Keratinocyte (primary cell): ENCODE measurements around the gene DES. TPM values are rescaled to one million over a fixed set of nuclear protein-coding genes. Genes with fewer than 3 reads are reported as not detected.

Experiments used
- DNase-seq: peaks from one replicate; pipeline ENCODE4 v3.0.0-alpha.2; 2011; ENCODE audit warnings: low read depth, missing footprints, low spot score
- FAIRE-seq: peaks from 2 replicates; lab custom pipeline; 2011; peaks lifted over from hg19 to GRCh38; lab: Jason Lieb, UNC
- H2AFZ ChIP-seq: 2 replicates; pipeline ENCODE4 v1.6.0; 2012; ENCODE audit warnings: low read length, control low read depth, inconsistent platforms; ENCODE audit not compliant: control insufficient read depth
- H3K27ac ChIP-seq: 2 replicates; pipeline ENCODE4 v1.5.1; 2011; ENCODE audit warnings: low read length; ENCODE audit not compliant: control insufficient read depth, insufficient read depth
- H3K27me3 ChIP-seq: 3 replicates; pipeline ENCODE4 v1.6.0; 2011; ENCODE audit warnings: low read length; ENCODE audit not compliant: control insufficient read depth, insufficient read depth; ENCODE audit errors: extremely low read depth
- H3K36me3 ChIP-seq, 2 experiments: 2 replicates in 1 of 2; 3 replicates in 1 of 2; pipeline ENCODE4 v1.5.1; 2011; ENCODE audit warnings: low read length in 2 of 2, mild to moderate bottlenecking in 1 of 2; ENCODE audit not compliant: control insufficient read depth in 2 of 2, insufficient read depth in 2 of 2; ENCODE audit errors: extremely low read depth in 1 of 2
- H3K4me1 ChIP-seq: 3 replicates; pipeline ENCODE4 v1.5.1; 2011; ENCODE audit warnings: low read length; ENCODE audit not compliant: control insufficient read depth, insufficient read depth; ENCODE audit errors: extremely low read depth
- H3K4me2 ChIP-seq: 3 replicates; pipeline ENCODE4 v1.6.0; 2011; ENCODE audit warnings: low read depth, low read length; ENCODE audit not compliant: control insufficient read depth, insufficient read depth; ENCODE audit errors: extremely low read depth
- H3K4me3 ChIP-seq, 3 experiments: fragments of 200-600 bp in 1 of 3; sonication (generic) in 1 of 3; 2 replicates in 2 of 3; 3 replicates in 1 of 3; pipeline ENCODE4 v1.5.1; 2011 to 2016; ENCODE audit warnings: low read length in 3 of 3, mild to moderate bottlenecking in 3 of 3, control low read depth in 2 of 3, inconsistent platforms in 1 of 3, low read depth in 1 of 3, mixed read lengths in 1 of 3, mixed run types in 1 of 3, moderate library complexity in 1 of 3; ENCODE audit not compliant: control insufficient read depth in 2 of 3, insufficient read depth in 2 of 3; ENCODE audit errors: extremely low read depth in 1 of 3
- H3K79me2 ChIP-seq: 2 replicates; pipeline ENCODE4 v1.6.0; 2012; ENCODE audit warnings: low read length; ENCODE audit not compliant: control insufficient read depth, insufficient read depth
- H3K9ac ChIP-seq: 3 replicates; pipeline ENCODE4 v1.6.0; 2011; ENCODE audit warnings: low read length; ENCODE audit not compliant: control insufficient read depth, insufficient read depth; ENCODE audit errors: extremely low read depth
- H3K9me1 ChIP-seq: 3 replicates; pipeline ENCODE4 v1.6.0; 2011; ENCODE audit warnings: low read length; ENCODE audit not compliant: control insufficient read depth, insufficient read depth; ENCODE audit errors: extremely low read depth
- H3K9me3 ChIP-seq: 2 replicates; pipeline ENCODE4 v1.5.1; 2012; ENCODE audit warnings: low read depth, low read length; ENCODE audit not compliant: control insufficient read depth
- H4K20me1 ChIP-seq: 3 replicates; pipeline ENCODE4 v1.6.0; 2011; ENCODE audit warnings: low read length; ENCODE audit not compliant: control insufficient read depth, insufficient read depth; ENCODE audit errors: extremely low read depth
- EZH2 ChIP-seq: IDR thresholded peaks from one replicate; pipeline ENCODE4 v1.6.1; 2012; ENCODE audit warnings: inconsistent platforms, mild to moderate bottlenecking, low read length, moderate library complexity
- dilution Hi-C: fragments of 300-500 bp; cut with MboI; formaldehyde crosslinking; loops from one replicate; pipeline ENCODE4 v1.7.0; 2020; ENCODE audit warnings: low sequenced_read_pairs; ENCODE audit not compliant: extremely low pct_ligation_motif_present
- polyA plus RNA-seq, 5 experiments: library from polyadenylated mRNA; depleted of rRNA in 3 of 5; stranded (reverse) in 3 of 5; stranded (forward) in 1 of 5; unstranded in 1 of 5; fragments of >200 nt; gene quantifications; 1 replicate in 1 of 5; 2 replicates in 3 of 5; 3 replicates in 1 of 5; pipeline versions ENCODE4 v1.2.1 to v1.2.3, GENCODE V29; 2011 to 2012; ENCODE audit warnings: missing spikeins in 2 of 5, low read depth in 1 of 5, low replicate concordance in 1 of 5
- TF ChIP-seq, protein P1 (sequence below), 3 experiments: IDR thresholded peaks in 1 of 3; conservative IDR thresholded peaks in 1 of 3; optimal IDR thresholded peaks in 1 of 3; 2 replicates in 2 of 3; 3 replicates in 1 of 3; pipeline versions ENCODE3 to v1.5.1; 2011; ENCODE audit warnings: low read length in 3 of 3, mild to moderate bottlenecking in 3 of 3, moderate library complexity in 2 of 3, control low read depth in 1 of 3, inconsistent platforms in 1 of 3; ENCODE audit not compliant: insufficient read depth in 2 of 3; ENCODE audit errors: extremely low read depth in 1 of 3

Gene DES
- polyA plus RNA-seq, 1 donor (not counting 4 experiments of a cell fraction or from before 2014, with no cell fraction given) = not detected

DNA sequence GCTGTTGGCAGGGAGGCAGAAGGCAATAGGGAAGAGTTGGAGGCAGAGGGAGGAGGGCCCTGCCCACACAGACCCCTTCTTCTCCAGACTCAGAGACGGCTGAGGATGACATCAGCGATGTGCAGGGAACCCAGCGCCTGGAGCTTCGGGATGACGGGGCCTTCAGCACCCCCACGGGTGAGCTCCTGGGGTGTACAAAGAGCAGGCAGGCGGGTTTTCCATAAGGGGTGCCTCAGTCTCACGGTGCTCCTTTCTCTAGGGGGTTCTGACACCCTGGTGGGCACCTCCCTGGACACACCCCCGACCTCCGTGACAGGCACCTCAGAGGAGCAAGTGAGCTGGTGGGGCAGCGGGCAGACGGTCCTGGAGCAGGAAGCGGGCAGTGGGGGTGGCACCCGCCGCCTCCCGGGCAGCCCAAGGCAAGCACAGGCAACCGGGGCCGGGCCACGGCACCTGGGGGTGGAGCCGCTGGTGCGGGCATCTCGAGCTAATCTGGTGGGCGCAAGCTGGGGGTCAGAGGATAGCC is 26.5 kb downstream of the DES start:
- Histone ChIP-seq H3K36me3 (peaks cover 5 to 12% of the 10 kb centered on the region in 2 experiments), H2AFZ (no peak overlapping the region), H3K27ac (no peak overlapping the region), H3K9me3 (no peaks in the 10 kb centered on the region), H3K4me1 (peaks cover 13% of the 10 kb centered on the region), H3K4me2 (no peak overlapping the region), H4K20me1 (no peaks in the 10 kb centered on the region), H3K9ac (no peak overlapping the region), H3K27me3 (no peaks in the 10 kb centered on the region), H3K4me3 (no peak overlapping the region), H3K79me2 (no peaks in the 10 kb centered on the region), H3K9me1 (no peaks in the 10 kb centered on the region)
- no peak for TF ChIP-seq EZH2
- TF ChIP-seq, protein P1, sequence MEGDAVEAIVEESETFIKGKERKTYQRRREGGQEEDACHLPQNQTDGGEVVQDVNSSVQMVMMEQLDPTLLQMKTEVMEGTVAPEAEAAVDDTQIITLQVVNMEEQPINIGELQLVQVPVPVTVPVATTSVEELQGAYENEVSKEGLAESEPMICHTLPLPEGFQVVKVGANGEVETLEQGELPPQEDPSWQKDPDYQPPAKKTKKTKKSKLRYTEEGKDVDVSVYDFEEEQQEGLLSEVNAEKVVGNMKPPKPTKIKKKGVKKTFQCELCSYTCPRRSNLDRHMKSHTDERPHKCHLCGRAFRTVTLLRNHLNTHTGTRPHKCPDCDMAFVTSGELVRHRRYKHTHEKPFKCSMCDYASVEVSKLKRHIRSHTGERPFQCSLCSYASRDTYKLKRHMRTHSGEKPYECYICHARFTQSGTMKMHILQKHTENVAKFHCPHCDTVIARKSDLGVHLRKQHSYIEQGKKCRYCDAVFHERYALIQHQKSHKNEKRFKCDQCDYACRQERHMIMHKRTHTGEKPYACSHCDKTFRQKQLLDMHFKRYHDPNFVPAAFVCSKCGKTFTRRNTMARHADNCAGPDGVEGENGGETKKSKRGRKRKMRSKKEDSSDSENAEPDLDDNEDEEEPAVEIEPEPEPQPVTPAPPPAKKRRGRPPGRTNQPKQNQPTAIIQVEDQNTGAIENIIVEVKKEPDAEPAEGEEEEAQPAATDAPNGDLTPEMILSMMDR (optimal IDR thresholded peaks at IDR 0.05 in 1 of 3, IDR thresholded peaks at IDR 0.05 in 1 of 3, conservative IDR thresholded peaks at IDR 0.05 in 1 of 3; ENCODE audit: extremely low read depth in 1 of 3, insufficient read depth in 2 of 3, low read length in 3 of 3) = no peak
- dilution Hi-C loops = no loop called here
- DNase-seq (no peak), FAIRE-seq (no peak)

DNA sequence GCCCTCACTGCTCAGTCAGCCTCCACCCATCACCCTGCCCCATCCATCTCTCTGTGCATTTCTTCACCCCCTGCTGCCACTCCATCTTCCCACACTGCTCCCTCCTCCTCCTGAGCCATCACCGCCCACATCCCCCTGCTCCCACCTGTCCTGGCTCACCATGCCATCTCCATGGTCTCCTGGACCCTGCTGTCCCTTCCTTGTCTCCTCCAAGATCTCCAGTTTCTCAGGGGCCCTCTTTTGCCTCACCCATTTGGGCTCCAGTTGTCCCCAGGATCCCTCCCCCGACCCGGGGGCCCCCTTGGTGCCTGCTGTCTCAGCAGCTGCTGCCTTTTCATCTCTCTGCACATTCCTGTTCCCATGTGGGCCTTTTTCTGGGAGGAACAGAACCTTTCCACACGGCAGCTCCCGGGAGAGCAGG is 27.1 kb downstream of the DES start:
- Histone ChIP-seq H3K4me3 (no peak overlapping the region), H3K4me1 (peaks cover 13% of the 10 kb centered on the region), H2AFZ (no peak overlapping the region), H4K20me1 (no peaks in the 10 kb centered on the region), H3K27ac (no peak overlapping the region), H3K9ac (no peak overlapping the region), H3K9me1 (no peaks in the 10 kb centered on the region), H3K4me2 (no peak overlapping the region), H3K9me3 (no peaks in the 10 kb centered on the region), H3K27me3 (no peaks in the 10 kb centered on the region), H3K36me3 (peaks cover 8 to 13% of the 10 kb centered on the region in 2 experiments), H3K79me2 (no peaks in the 10 kb centered on the region)
- dilution Hi-C loops = no loop called here
- no peak for DNase-seq
- FAIRE-seq = no peak
- TF ChIP-seq, protein P1 (optimal IDR thresholded peaks at IDR 0.05 in 1 of 3, IDR thresholded peaks at IDR 0.05 in 1 of 3, conservative IDR thresholded peaks at IDR 0.05 in 1 of 3; ENCODE audit: extremely low read depth in 1 of 3, insufficient read depth in 2 of 3, low read length in 3 of 3) = no peak
- TF ChIP-seq EZH2 = no peak
